ENCODE data around the gene PCDHB15.
"Not testable (repeated sequence)": the region's sequence is repeated elsewhere in the genome, so short reads cannot be mapped to it uniquely, and the experiment has no call there.

GRCh38 chr5:141210281-141210680 lies 34.9 kb upstream of the PCDHB15 start:
- not testable (repeated sequence) for TF ChIP-seq POLR2A (IDR thresholded peaks at IDR 0.05); CTCF (IDR thresholded peaks at IDR 0.05); POLR2AphosphoS5 (IDR thresholded peaks at IDR 0.05; ENCODE audit: insufficient read depth in 1 of 2, low read depth in 1 of 2)
